HepG2 (cell line): ENCODE results near the gene RPL36AL. TPM values are rescaled to one million over a fixed set of nuclear protein-coding genes. Genes with fewer than 3 reads are reported as not detected.
A peak's percentile ranks its signal among the peaks of the same experiment; 100 is the strongest.

Experiments used
- ASH2L ChIP-seq: fragments of 300-600, 200-600 bp; sonication (generic); IDR thresholded peaks from 2 replicates; pipeline ENCODE4 v1.7.0; 2017; ENCODE audit warnings: low read depth, mild to moderate bottlenecking, moderate library complexity, mixed read lengths, low read length; ENCODE audit not compliant: insufficient read length
- CREM ChIP-seq, 2 experiments: sonication (generic) in 1 of 2; formaldehyde crosslinking in 1 of 2; IDR thresholded peaks; 2 replicates each; pipeline versions ENCODE4 v1.4.0 to v1.6.1; 2016 to 2020; ENCODE audit warnings: antibody characterized with exemption in 1 of 2, mild to moderate bottlenecking in 1 of 2, missing genetic modification reagents in 1 of 2
- ERF ChIP-seq: IDR thresholded peaks from 2 replicates; pipeline ENCODE4 v1.6.1; 2018; ENCODE audit warnings: missing biosample characterization, missing genetic modification reagents
- HDAC6 ChIP-seq: fragments of 200-600 bp; sonication (generic); IDR thresholded peaks from 2 replicates; pipeline ENCODE4 v1.7.0; 2017; ENCODE audit warnings: mild to moderate bottlenecking, antibody characterized with exemption, low read length, low read depth
- MXD1 ChIP-seq: sonication (generic); formaldehyde crosslinking; IDR thresholded peaks from 2 replicates; pipeline ENCODE4 v1.4.0; 2020; ENCODE audit warnings: mild to moderate bottlenecking, missing genetic modification reagents
- ONECUT2 ChIP-seq: sonication (generic); formaldehyde crosslinking; IDR thresholded peaks from 2 replicates; pipeline ENCODE4 v1.4.0; 2020; ENCODE audit warnings: missing genetic modification reagents
- PAXIP1 ChIP-seq: sonication (generic); formaldehyde crosslinking; conservative IDR thresholded peaks from 2 replicates; pipeline ENCODE4 v1.4.0; 2020; ENCODE audit warnings: mild to moderate bottlenecking, missing genetic modification reagents, moderate library complexity
- SETDB1 ChIP-seq: sonication (generic); formaldehyde crosslinking; IDR thresholded peaks from 2 replicates; pipeline ENCODE4 v1.5.1; 2020; ENCODE audit warnings: missing genetic modification reagents, mild to moderate bottlenecking, borderline replicate concordance
- YY1 ChIP-seq: IDR thresholded peaks from 2 replicates; pipeline ENCODE4 v1.6.1; 2011; ENCODE audit warnings: low read length, low read depth, moderate library complexity, mild to moderate bottlenecking; ENCODE audit not compliant: insufficient read depth, insufficient replicate concordance
- ZNF296 ChIP-seq: sonication (generic); formaldehyde crosslinking; conservative IDR thresholded peaks from 2 replicates; pipeline ENCODE4 v1.5.0; 2020; ENCODE audit warnings: mild to moderate bottlenecking, missing genetic modification reagents
- ZNF737 ChIP-seq: sonication (generic); formaldehyde crosslinking; IDR thresholded peaks from 2 replicates; pipeline ENCODE4 v1.5.0; 2020; ENCODE audit warnings: missing genetic modification reagents, mild to moderate bottlenecking, borderline replicate concordance
- ZSCAN12 ChIP-seq: sonication (generic); formaldehyde crosslinking; IDR thresholded peaks from 2 replicates; pipeline ENCODE4 v1.9.0; 2021; ENCODE audit warnings: mild to moderate bottlenecking, missing genetic modification reagents
- polyA plus RNA-seq, 8 experiments: library from polyadenylated mRNA; depleted of rRNA in 3 of 8; stranded (reverse) in 7 of 8; unstranded in 1 of 8; fragments of >200 nt; fragmentation: Illumina TruSeq in 4 of 8; extraction: Trizol in 4 of 8; gene quantifications; 2 replicates each; pipeline versions ENCODE4 v1.2.1 to v1.2.3, GENCODE V29; 2011 to 2016; ENCODE audit warnings: low read depth in 4 of 8, missing spikeins in 1 of 8, mixed read lengths in 1 of 8; ENCODE audit not compliant: insufficient read depth in 1 of 8
- total RNA-seq, 5 experiments: library from RNA; depleted of rRNA; stranded (reverse); fragments of >200 nt; fragmentation: Illumina TruSeq; extraction: Trizol; gene quantifications; 2 replicates each; pipeline ENCODE4 v1.2.3, GENCODE V29; 2016; ENCODE audit warnings: low read depth in 1 of 5
- TF ChIP-seq, protein P1 (sequence below): sonication (generic); formaldehyde crosslinking; IDR thresholded peaks from 2 replicates; pipeline ENCODE4 v1.4.0; 2020; ENCODE audit warnings: missing genetic modification reagents

The RPL36AL gene
- total and polyA plus RNA-seq, 2 of the 13 experiments (the other 11 are each of a cell fraction or from before 2014, with no cell fraction given): 90.0 to 294 TPM

GRCh38 chr14:49642163-49642562, 21.7 kb upstream of the RPL36AL start (continued):
- TF ChIP-seq PAXIP1 (CRISPR knock-in tag) (no peak), ZSCAN12 (CRISPR knock-in tag) (no peak), ONECUT2 (CRISPR knock-in tag) (0 out of 2 replicates have a peak, but pooled peaks have one; percentile 0), SETDB1 (CRISPR knock-in tag) (no peak), ZNF296 (no peak), HDAC6 (no peak), ERF (0 out of 2 replicates have a peak, but pooled peaks have one; percentile 3), ASH2L (peak; percentile 33), MXD1 (CRISPR knock-in tag) (no peak), ZNF737 (CRISPR knock-in tag) (no peak), CREM (IDR thresholded peaks at IDR 0.05) (peak; percentile 26; the same call in 1 of the 2 replicates), CREM (CRISPR knock-in tag; IDR thresholded peaks at IDR 0.05) (no peak), YY1 (no peak)
- TF ChIP-seq, protein P1, sequence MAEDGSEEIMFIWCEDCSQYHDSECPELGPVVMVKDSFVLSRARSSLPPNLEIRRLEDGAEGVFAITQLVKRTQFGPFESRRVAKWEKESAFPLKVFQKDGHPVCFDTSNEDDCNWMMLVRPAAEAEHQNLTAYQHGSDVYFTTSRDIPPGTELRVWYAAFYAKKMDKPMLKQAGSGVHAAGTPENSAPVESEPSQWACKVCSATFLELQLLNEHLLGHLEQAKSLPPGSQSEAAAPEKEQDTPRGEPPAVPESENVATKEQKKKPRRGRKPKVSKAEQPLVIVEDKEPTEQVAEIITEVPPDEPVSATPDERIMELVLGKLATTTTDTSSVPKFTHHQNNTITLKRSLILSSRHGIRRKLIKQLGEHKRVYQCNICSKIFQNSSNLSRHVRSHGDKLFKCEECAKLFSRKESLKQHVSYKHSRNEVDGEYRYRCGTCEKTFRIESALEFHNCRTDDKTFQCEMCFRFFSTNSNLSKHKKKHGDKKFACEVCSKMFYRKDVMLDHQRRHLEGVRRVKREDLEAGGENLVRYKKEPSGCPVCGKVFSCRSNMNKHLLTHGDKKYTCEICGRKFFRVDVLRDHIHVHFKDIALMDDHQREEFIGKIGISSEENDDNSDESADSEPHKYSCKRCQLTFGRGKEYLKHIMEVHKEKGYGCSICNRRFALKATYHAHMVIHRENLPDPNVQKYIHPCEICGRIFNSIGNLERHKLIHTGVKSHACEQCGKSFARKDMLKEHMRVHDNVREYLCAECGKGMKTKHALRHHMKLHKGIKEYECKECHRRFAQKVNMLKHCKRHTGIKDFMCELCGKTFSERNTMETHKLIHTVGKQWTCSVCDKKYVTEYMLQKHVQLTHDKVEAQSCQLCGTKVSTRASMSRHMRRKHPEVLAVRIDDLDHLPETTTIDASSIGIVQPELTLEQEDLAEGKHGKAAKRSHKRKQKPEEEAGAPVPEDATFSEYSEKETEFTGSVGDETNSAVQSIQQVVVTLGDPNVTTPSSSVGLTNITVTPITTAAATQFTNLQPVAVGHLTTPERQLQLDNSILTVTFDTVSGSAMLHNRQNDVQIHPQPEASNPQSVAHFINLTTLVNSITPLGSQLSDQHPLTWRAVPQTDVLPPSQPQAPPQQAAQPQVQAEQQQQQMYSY (CRISPR knock-in tag): no peak
